Measurements from ENCODE around the gene NBEA. TPM values are rescaled to one million over a fixed set of nuclear protein-coding genes. Genes with fewer than 3 reads are reported as not detected.

NBEA gene
- total RNA-seq, 2 donors from 2014 or later: 17.5 to 24.7 TPM

DNA sequence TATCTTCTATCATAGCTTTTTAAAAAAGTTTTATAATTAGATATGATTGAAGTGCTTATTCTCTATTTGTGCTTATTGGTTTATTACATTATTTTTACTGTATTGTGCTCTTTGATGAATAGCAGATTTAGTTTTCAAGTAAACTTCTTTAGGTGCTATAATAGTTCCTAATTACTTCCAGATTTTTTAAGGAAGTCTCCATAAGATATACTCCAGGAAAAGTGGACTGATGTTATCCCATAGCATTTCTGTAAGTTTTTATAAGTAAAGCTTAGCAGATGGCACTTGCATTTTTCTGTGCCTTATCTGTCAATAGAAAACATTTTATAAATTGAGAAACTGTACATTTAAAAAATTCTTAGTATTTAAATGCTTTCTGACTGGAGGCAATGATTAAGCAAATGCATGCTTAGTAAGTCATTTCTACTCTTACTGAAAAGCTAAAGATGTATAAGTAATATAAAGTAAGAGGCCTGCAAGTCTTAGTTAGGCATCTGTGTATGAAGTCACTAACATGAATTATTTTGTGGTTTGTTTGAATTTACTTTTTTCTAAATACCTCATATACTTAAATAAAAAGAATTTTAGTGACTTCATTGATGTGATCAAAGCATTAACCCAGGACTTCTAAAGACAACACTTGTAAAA, 351.6 kb downstream of the NBEA start:
- Histone ChIP-seq H3K4me3 (no peak overlapping the region), H3K36me3 (no peaks in the 10 kb centered on the region), H3K27ac (no peak overlapping the region), H3K27me3 (no peaks in the 10 kb centered on the region), H3K4me1 (no peaks in the 10 kb centered on the region), H3K9me3 (no peaks in the 10 kb centered on the region)
- DNase-seq (ENCODE audit: low spot score): no peak
- TF ChIP-seq, protein P1, sequence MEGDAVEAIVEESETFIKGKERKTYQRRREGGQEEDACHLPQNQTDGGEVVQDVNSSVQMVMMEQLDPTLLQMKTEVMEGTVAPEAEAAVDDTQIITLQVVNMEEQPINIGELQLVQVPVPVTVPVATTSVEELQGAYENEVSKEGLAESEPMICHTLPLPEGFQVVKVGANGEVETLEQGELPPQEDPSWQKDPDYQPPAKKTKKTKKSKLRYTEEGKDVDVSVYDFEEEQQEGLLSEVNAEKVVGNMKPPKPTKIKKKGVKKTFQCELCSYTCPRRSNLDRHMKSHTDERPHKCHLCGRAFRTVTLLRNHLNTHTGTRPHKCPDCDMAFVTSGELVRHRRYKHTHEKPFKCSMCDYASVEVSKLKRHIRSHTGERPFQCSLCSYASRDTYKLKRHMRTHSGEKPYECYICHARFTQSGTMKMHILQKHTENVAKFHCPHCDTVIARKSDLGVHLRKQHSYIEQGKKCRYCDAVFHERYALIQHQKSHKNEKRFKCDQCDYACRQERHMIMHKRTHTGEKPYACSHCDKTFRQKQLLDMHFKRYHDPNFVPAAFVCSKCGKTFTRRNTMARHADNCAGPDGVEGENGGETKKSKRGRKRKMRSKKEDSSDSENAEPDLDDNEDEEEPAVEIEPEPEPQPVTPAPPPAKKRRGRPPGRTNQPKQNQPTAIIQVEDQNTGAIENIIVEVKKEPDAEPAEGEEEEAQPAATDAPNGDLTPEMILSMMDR (IDR thresholded peaks at IDR 0.05): no peak

DNA sequence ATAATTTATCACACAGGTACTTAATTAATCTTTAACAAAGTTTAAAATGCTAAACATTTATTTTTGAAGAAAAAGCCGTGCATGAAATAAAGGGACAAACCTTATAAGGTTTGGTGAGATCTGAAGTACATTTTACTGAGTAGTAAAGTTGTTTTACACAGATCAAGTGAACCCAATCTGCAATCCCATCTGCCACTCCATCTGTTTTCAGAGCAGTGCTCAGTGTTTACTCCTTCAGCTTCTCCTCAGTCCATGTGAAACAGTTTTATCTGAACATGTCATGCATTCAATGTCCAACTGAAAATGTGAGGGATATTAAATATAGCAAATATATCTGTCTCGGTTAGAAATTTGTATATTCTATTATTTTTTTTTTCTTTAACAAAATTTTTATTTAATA, 367.6 kb downstream of the NBEA start:
- Histone ChIP-seq H3K27ac (no peak overlapping the region), H3K27me3 (no peaks in the 10 kb centered on the region), H3K4me3 (no peak overlapping the region), H3K4me1 (no peaks in the 10 kb centered on the region), H3K36me3 (no peaks in the 10 kb centered on the region), H3K9me3 (no peaks in the 10 kb centered on the region)
- TF ChIP-seq, protein P1 (IDR thresholded peaks at IDR 0.05): no peak
- no peak for DNase-seq (ENCODE audit: low spot score)

DNA sequence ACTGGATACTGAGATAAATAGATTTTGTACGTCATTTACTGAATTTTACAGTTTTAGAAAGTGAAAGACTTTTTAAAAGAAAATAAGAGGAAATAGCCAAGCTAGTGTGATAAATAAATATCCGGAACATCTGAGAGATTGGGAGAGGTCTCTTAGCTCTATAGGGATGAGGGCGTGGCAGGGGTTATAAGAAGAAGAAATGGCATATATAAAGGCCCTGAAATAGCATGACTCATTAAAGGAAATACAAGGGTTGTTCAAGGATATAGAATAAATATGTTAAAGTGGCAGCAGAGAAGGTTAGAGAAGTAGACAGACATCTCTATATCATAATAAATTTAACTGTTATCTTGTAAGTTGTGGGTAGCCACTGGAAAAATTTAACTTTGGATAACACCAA, 390.1 kb downstream of the NBEA start:
- Histone ChIP-seq H3K9me3 (peaks cover 0 to 4% of the 10 kb centered on the region in 2 donors), H3K36me3 (no peaks in the 10 kb centered on the region), H3K27ac (no peak overlapping the region), H3K27me3 (no peaks in the 10 kb centered on the region), H3K4me3 (no peak overlapping the region), H3K4me1 (no peaks in the 10 kb centered on the region)
- TF ChIP-seq, protein P1 (IDR thresholded peaks at IDR 0.05): no peak
- no peak for DNase-seq (ENCODE audit: low spot score)

DNA sequence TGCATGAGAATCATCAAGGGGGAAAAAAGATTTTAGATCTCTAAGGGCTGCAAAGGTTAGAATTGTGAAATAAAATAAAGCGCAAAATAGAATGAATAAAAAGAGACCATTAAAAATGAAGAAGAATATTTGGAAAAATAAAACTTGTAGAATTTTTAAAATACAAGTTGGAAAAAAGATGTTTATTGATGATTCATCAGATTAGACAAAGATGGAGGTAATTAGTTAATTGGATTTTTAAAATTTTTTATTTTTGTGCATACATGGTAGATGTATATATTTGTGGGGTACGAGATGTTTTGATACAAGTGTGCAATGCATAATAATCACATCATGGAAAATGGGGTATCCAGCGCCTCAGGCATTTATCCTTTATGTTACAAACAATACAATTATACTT, 391.1 kb downstream of the NBEA start:
- Histone ChIP-seq H3K27ac (no peak overlapping the region), H3K36me3 (no peaks in the 10 kb centered on the region), H3K4me1 (no peaks in the 10 kb centered on the region), H3K9me3 (peaks cover 0 to 3% of the 10 kb centered on the region in 2 donors), H3K27me3 (no peaks in the 10 kb centered on the region), H3K4me3 (no peak overlapping the region)
- TF ChIP-seq, protein P1 (IDR thresholded peaks at IDR 0.05): no peak
- DNase-seq (ENCODE audit: low spot score): no peak

DNA sequence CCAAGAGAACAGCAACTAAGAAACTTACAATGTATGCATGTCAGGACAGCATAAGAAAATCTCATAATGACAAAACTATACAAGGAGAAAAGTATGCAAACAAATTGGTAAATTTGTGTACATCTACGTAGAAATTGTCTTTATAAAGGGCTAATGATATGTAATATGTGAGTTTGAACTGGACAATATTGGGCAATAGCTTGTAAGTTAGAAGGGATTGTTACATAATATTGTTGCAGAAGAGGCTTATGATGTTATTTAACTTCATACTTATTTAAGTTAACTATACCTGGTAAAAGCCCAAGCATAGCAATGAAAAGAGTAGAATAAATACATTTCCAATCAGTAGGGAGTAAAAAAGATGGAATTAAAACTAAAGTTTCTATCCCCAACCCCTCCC, 400.4 kb downstream of the NBEA start:
- DNase-seq (ENCODE audit: low spot score): no peak
- TF ChIP-seq, protein P1 (IDR thresholded peaks at IDR 0.05): no peak

DNA sequence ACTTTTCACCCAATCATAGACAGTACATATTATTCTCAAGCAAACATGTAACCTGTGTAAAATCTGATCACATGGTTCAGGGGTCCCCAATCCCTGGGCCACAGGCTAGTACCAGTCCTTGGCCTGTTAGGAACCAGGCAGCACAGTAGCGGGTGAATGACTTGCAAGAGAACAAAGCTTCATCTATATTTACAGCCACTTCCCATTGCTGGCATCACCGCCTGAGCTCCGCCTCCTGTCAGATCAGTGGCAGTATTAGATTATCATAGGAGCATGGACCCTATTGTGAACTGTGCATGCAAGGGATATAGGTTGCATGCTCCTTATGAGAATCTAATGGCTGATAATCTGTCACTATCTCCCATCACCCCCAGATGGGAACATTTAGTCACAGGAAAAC, 401.3 kb downstream of the NBEA start:
- no peaks in the 10 kb centered on the region for H3K36me3 ChIP-seq
- no peaks in the 10 kb centered on the region for H3K4me1 ChIP-seq
- H3K4me3 ChIP-seq: no peak overlapping the region
- no peak overlapping the region for H3K27ac ChIP-seq
- DNase-seq (ENCODE audit: low spot score): no peak
- H3K9me3 ChIP-seq: no peaks in the 10 kb centered on the region
- no peaks in the 10 kb centered on the region for H3K27me3 ChIP-seq
- TF ChIP-seq, protein P1 (IDR thresholded peaks at IDR 0.05): no peak

More for the DNA sequence above, 400.4 kb downstream of the NBEA start:
- Histone ChIP-seq H3K27ac (no peak overlapping the region), H3K4me3 (no peak overlapping the region), H3K36me3 (no peaks in the 10 kb centered on the region), H3K9me3 (no peaks in the 10 kb centered on the region), H3K27me3 (no peaks in the 10 kb centered on the region), H3K4me1 (no peaks in the 10 kb centered on the region)

Data from right atrium auricular region (tissue), 2 donors.